Measurements from ENCODE around the gene RPRML.
A peak's percentile ranks its signal among the peaks of the same experiment; 100 is the strongest.

The RPRML gene

DNA sequence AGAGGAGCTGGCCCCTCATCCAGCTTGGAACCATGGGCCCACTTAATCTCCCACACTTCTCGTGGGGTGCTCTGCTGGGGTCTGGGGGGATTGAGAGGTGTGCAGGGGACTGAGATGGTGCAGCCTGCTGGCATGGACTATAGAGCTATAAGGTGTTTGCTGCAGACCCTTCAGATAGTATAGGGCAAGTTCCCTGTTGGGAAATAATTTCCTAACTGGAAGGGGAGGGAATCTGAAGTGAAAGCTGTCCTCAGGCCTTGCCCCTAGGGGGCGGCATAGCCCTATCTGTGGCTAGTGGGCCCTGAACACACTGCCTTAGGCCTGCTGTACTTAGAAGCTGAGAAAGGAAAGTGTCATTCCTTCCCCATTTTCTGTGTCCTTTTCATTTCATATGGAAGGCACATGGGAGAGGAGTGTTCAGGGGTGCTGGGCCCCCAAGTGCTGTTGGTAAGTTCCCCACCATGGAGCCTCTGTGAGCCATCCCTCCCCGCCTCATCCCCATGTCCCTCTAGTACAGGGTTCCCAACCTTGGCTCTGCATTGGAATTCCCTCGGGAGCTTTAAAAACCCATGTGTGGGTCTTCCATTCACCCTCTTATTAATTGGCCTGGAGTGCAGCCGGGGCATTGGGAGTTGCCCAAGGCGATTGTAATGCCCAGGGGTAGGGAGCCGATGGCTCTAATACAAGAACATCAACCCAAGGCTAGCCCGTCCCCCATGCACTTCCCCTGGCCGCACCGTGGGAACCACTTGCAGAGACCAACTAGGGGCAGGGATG lies 36.4 kb downstream of the RPRML start:
- Mint-ChIP-seq H3K9me3 (no peaks in the 10 kb centered on the region), H3K36me3 (peaks cover 53% of the 10 kb centered on the region), H3K4me1 (peaks cover 25% of the 10 kb centered on the region), H3K27ac (no peak overlapping the region), H3K4me3 (no peak overlapping the region)
- DNase-seq (ENCODE audit: low spot score in 2 of 2) (peak; percentile 17 to 64), ATAC-seq (peak; percentile 53)

DNA sequence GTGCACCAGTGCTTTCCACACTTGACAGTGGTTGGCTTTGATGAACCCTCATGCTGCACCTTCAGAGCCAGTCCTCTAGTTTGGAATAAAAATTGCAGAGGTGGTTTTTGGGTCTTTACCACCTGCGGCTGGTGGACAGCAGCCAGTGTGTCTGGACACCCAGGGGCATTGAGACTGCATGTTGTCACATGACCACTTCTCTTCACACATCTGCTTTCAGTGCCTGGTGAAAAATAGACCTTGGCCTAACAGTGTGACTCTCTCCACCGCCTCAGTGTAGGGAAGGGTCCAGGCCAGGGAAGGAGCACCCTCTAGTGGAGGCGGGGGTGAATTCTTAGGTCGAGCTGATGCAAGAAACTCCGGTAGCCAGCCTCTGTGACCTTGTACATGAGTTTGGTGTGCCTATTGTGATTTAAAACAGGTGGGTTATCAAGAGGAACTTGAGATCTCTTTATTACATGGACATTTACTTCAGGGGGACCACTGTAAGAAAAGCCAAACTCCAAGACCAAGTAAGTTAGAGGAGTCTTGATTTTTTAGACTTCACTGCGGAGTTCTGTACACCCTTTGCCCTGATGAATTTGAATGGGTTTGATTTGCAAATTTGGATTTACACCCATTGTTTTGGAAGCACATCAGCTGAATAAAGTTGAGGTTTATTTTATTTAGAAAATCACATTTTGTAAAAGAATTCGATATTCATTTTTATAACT lies 38.2 kb downstream of the RPRML start:
- DNase-seq (ENCODE audit: low spot score in 2 of 2): peak; percentile 53 to 85
- Mint-ChIP-seq H3K9me3 (no peaks in the 10 kb centered on the region), H3K4me1 (peaks cover 18% of the 10 kb centered on the region), H3K4me3 (no peak overlapping the region), H3K27ac (peak overlapping the region; percentile 38), H3K36me3 (peaks cover 71% of the 10 kb centered on the region)
- peak; percentile 84 for ATAC-seq

DNA sequence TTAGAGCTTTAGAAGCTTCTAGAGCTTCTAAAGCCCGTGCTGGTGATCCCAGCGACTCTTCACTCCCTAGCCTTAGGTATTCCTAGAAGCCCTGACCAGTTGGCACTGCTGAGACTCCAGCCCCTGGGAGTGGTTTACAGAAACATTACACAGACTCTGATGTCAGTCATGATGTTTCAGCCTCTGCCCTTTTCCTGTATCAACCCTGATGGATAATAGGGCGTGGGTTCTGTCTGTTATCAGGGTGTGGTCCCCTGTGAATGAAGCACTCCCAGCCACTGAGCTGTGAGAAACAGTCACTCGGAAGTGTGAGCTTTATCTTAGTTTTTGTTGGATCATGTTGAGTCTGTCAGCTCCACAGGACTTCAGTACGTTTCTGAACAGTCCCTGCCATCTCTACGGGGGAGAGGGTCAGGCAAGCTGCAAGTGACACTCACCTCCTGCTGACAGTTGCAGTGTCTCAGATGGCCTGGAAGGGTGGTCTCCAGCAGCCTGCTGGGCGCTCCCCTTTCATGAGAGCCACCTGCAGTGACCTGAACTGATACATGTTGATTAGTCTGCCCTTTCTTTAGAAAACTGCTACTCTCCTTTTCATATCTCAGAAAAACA lies 43.3 kb downstream of the RPRML start:
- Mint-ChIP-seq H3K36me3 (peaks cover 100% of the 10 kb centered on the region), H3K9me3 (no peaks in the 10 kb centered on the region), H3K4me1 (no peaks in the 10 kb centered on the region), H3K4me3 (no peak overlapping the region), H3K27ac (peak overlapping the region; percentile 71)
- ATAC-seq: no peak
- no peak for DNase-seq (ENCODE audit: low spot score in 2 of 2)

DNA sequence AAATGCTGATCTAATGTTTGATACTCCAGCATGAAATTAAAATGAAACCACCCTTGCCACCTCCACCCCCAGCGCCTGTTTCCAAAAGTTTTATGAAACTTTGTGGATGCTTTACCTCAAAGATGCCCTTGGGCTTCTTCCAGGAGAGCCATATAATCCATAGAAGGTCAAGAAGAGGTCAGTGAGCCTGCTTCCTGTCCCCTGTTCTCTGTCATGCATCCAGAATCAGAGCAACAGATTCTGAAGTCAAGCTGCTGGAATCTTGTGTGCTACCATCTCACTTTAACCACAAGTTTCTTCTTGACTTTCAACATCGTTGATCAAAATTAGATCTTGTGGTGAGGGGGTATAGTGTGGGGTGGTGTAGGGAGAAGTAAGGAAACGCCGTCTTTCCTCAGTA lies 47.5 kb downstream of the RPRML start:
- Mint-ChIP-seq H3K36me3 (peaks cover 81% of the 10 kb centered on the region), H3K4me3 (no peak overlapping the region)

DNA sequence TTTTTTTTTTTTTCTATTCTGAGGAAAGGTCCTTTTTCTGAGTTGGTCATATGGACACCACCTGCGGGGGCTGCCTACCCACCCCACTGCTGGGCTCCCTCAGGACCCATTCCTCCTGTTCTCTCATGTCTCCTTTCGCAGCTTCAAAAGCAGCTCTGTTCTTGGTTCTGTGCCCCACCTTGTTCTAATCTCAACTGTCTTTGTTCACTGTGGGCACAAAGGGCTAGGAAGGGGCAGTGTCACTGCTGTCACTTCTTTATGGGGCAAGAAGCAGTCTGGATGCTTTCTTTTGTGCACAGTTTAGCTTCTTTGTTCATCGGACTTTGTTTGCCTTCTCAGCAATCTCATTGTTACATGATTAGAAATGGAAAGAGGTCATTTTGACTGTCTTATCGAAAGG lies 49.0 kb downstream of the RPRML start:
- ATAC-seq (no peak), DNase-seq (ENCODE audit: low spot score in 2 of 2) (no peak)
- peaks cover 65% of the 10 kb centered on the region for H3K36me3 Mint-ChIP-seq
- peaks cover 41% of the 10 kb centered on the region for H3K4me1 Mint-ChIP-seq
- H3K4me3 Mint-ChIP-seq: no peak overlapping the region
- no peak overlapping the region for H3K27ac Mint-ChIP-seq
- no peaks in the 10 kb centered on the region for H3K9me3 Mint-ChIP-seq

More for the DNA sequence above, 47.5 kb downstream of the RPRML start:
- H3K27ac Mint-ChIP-seq: no peak overlapping the region
- peaks cover 25% of the 10 kb centered on the region for H3K4me1 Mint-ChIP-seq
- DNase-seq (ENCODE audit: low spot score in 2 of 2) (no peak), ATAC-seq (no peak)
- no peaks in the 10 kb centered on the region for H3K9me3 Mint-ChIP-seq

DNA sequence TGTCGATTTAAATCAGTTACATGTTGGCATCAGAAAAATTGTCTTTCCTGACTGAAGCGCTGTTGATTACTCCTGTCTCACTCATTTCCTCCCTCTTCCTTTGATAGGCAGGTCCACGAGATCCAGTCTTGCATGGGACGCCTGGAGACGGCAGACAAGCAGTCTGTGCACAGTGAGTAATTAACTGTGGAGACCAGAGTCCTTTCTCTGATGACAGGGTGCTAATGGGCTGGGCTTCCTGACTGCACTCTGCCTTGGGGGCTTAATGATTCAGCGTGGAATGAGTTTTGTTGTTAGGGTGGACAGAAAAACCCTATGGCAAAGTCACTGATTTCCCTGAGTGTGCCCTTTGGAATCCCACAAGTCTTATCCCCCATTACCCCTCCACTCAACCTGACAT lies 49.6 kb downstream of the RPRML start:
- Mint-ChIP-seq H3K36me3 (peaks cover 59% of the 10 kb centered on the region), H3K4me1 (peaks cover 46% of the 10 kb centered on the region), H3K9me3 (no peaks in the 10 kb centered on the region), H3K4me3 (no peak overlapping the region), H3K27ac (no peak overlapping the region)
- DNase-seq (ENCODE audit: low spot score in 2 of 2) (no peak), ATAC-seq (no peak)

DNA sequence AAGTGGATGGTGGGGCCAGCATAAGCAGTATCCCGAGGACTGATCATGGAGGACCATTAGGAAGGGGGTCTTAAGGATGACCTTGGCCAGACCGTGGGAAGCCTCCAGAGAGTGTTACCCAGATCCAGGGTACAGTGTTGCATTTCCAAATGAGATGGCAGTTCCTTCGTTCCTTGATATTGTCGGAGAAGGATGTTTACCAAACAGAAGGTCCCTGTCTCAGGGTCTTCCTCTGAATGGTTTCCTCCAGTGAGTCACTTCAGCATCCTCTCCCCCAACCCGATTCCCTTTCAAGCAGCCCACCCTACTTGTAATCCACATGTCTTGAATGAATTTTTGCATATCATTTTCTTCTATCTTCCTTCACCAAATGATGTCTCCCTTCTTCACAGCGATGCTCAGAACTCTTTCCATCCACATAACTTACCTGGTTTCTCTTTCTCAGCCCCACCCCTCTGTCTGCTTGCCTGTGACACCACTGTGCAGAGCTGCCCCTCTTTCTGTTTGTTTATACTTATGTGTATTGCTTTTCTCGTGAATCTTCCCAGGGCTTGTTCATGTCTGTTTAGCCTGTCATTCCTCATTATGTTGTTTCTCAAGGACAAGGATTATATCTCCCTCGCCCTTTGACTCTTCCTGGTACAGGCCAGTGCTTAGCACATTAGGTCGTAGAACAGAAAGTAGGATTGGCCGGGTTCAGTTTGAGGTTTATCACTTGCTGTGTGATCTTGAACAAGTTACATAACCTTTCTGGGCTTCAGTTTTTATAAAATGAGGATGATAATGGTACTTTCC lies 50.4 kb downstream of the RPRML start:
- ATAC-seq (no peak), DNase-seq (ENCODE audit: low spot score in 2 of 2) (no peak)
- H3K36me3 Mint-ChIP-seq: peaks cover 52% of the 10 kb centered on the region
- peaks cover 52% of the 10 kb centered on the region for H3K4me1 Mint-ChIP-seq
- no peak overlapping the region for H3K4me3 Mint-ChIP-seq
- peak overlapping the region; percentile 43 for H3K27ac Mint-ChIP-seq
- no peaks in the 10 kb centered on the region for H3K9me3 Mint-ChIP-seq

All from stimulated activated effector memory CD8-positive, alpha-beta T cell treated with anti-CD3 and anti-CD28 coated beads, Interleukin-12 subunit alpha, Interleukin-12 subunit beta, amount 100 ng/mL, for 72 hours (primary cell).